Natural killer cell treated with Interleukin-12 subunit alpha and Interleukin-12 subunit beta and Interleukin-15 and Interleukin-18, amount 100 ng/mL, for 72 hours (primary cell): ENCODE results near the gene CDH12. TPM values are rescaled to one million over a fixed set of nuclear protein-coding genes. Genes with fewer than 3 reads are reported as not detected.
"Not testable (repeated sequence)": the region's sequence is repeated elsewhere in the genome, so short reads cannot be mapped to it uniquely, and the experiment has no call there.

ENCODE experiments used
- ATAC-seq, 2 donors: fragments of 150-1000 bp; cut with Tn5 transposase in 1 of 2; sonication (Bioruptor Pico), chemical (Tn5 transposase) in 1 of 2; 2 replicates each; pipeline ENCODE4 v1.10.0; 2021
- DNase-seq: peaks from one replicate; pipeline ENCODE4 v3.0.0; 2022; ENCODE audit warnings: low spot score
- H3K27ac Mint-ChIP-seq, 2 donors: 1 replicate in 1 of 2; 2 replicates in 1 of 2; pipeline ENCODE4 v1.8.0; 2022; ENCODE audit warnings: mixed read lengths in 2 of 2, mild to moderate bottlenecking in 1 of 2, moderate library complexity in 1 of 2
- H3K27me3 Mint-ChIP-seq, 2 donors: 1 replicate in 1 of 2; 2 replicates in 1 of 2; pipeline ENCODE4 v1.8.0; 2022; ENCODE audit warnings: mixed read lengths in 2 of 2
- H3K36me3 Mint-ChIP-seq: one replicate; pipeline ENCODE4 v1.8.0; 2022; ENCODE audit warnings: mixed read lengths
- H3K4me1 Mint-ChIP-seq, 2 donors: 1 replicate in 1 of 2; 2 replicates in 1 of 2; pipeline ENCODE4 v1.8.0; 2022; ENCODE audit warnings: low read depth in 2 of 2, mixed read lengths in 2 of 2, mild to moderate bottlenecking in 1 of 2
- H3K4me3 Mint-ChIP-seq: one replicate; pipeline ENCODE4 v1.8.0; 2022; ENCODE audit warnings: mixed read lengths
- H3K9me3 Mint-ChIP-seq: 2 replicates; pipeline ENCODE4 v1.8.0; 2022; ENCODE audit warnings: mixed read lengths
- total RNA-seq, 2 donors: library from RNA; stranded (reverse); gene quantifications; one replicate each; pipeline ENCODE4 v1.2.3, GENCODE V29; 2022

The CDH12 gene
- total RNA-seq, 2 donors from 2014 or later: not detected

GRCh38 chr5:22607498-22607897 lies 245.6 kb downstream of the CDH12 start:
- not testable (repeated sequence) for H3K4me1 Mint-ChIP-seq, H3K27ac Mint-ChIP-seq, ATAC-seq, H3K4me3 Mint-ChIP-seq, DNase-seq, H3K27me3 Mint-ChIP-seq, H3K36me3 Mint-ChIP-seq
- H3K9me3 Mint-ChIP-seq: peaks cover 20% of the 10 kb centered on the region

- Mint-ChIP-seq H3K36me3 (peaks cover 9% of the 10 kb centered on the region), H3K4me1 (no peaks in the 10 kb centered on the region), H3K27ac (no peak overlapping the region), H3K27me3 (no peaks in the 10 kb centered on the region), H3K9me3 (peaks cover 15% of the 10 kb centered on the region), H3K4me3 (no peak overlapping the region)
- no peak for ATAC-seq
- no peak for DNase-seq
Measured at GRCh38 chr5:22605473-22605872, 247.7 kb downstream of the CDH12 start.

- Mint-ChIP-seq H3K9me3 (peaks cover 15% of the 10 kb centered on the region), H3K27ac (no peak overlapping the region), H3K4me3 (no peak overlapping the region), H3K4me1 (no peaks in the 10 kb centered on the region), H3K27me3 (no peaks in the 10 kb centered on the region), H3K36me3 (peaks cover 9% of the 10 kb centered on the region)
- DNase-seq (no peak), ATAC-seq (no peak)
Measured at GRCh38 chr5:22604711-22605110, 248.4 kb downstream of the CDH12 start.

GRCh38 chr5:22598796-22599195 lies 254.3 kb downstream of the CDH12 start:
- DNase-seq (no peak), ATAC-seq (no peak)
- Mint-ChIP-seq H3K27ac (no peak overlapping the region), H3K27me3 (no peaks in the 10 kb centered on the region), H3K4me1 (no peaks in the 10 kb centered on the region), H3K36me3 (no peaks in the 10 kb centered on the region), H3K4me3 (no peak overlapping the region), H3K9me3 (peaks cover 16% of the 10 kb centered on the region)

DNA sequence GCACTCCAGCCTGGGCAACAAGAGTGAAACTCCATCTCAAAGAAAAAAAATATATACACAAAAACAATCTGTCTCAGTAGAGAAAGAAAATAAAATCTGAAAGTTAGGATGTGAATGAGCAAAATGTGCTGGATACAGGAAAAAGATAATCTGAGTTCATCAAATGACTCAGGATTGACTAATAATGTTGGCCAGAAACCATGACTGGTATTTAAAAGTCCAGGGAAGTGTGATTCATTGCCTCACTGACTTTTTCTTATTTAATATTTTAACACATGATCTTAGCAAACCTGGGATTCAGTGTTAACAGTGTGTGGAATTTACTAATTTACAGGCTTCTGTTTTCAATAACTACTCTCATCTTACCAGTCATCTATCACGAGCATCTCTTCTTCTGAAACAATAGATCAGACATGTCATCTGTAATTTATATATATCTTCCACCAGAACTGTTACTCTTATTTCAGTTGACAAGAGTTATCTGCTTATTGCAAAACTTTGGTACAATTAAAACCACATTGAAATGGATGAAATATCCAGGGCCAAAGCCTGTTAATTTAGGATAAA lies 256.7 kb downstream of the CDH12 start:
- H3K27me3 Mint-ChIP-seq: no peaks in the 10 kb centered on the region
- DNase-seq: no peak
- H3K9me3 Mint-ChIP-seq: peaks cover 13% of the 10 kb centered on the region
- H3K4me1 Mint-ChIP-seq: no peaks in the 10 kb centered on the region
- ATAC-seq: no peak
- H3K36me3 Mint-ChIP-seq: peaks cover 6% of the 10 kb centered on the region
- H3K27ac Mint-ChIP-seq: no peak overlapping the region
- no peak overlapping the region for H3K4me3 Mint-ChIP-seq

DNA sequence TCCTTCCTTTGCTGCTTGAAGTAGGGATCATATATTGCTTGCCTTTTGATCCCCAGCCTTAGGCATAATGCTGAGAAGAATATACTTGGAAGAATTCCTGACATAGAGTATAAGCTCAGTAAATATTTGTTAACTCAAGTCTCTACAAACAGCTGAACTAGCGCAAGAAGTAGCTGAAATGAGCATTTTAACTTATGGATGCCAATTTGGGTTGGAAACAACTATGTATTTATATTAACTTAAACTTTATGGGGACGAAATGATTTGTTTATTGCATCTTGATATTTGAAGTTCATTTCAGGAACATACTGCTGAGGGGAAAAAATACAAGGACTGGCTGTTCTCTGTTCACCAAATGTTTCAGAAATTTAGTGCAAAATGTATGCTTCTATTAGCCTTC lies 258.7 kb downstream of the CDH12 start:
- Mint-ChIP-seq H3K27ac (no peak overlapping the region), H3K36me3 (peaks cover 9% of the 10 kb centered on the region), H3K4me3 (no peak overlapping the region), H3K9me3 (peaks cover 20% of the 10 kb centered on the region), H3K27me3 (no peaks in the 10 kb centered on the region), H3K4me1 (no peaks in the 10 kb centered on the region)
- no peak for ATAC-seq
- no peak for DNase-seq

- DNase-seq (no peak), ATAC-seq (no peak)
- Mint-ChIP-seq H3K4me3 (no peak overlapping the region), H3K27me3 (no peaks in the 10 kb centered on the region), H3K27ac (no peak overlapping the region), H3K36me3 (peaks cover 12% of the 10 kb centered on the region), H3K9me3 (peaks cover 20% of the 10 kb centered on the region), H3K4me1 (no peaks in the 10 kb centered on the region)
Measured at GRCh38 chr5:22593592-22593991, 259.6 kb downstream of the CDH12 start.

GRCh38 chr5:22591461-22591860 lies 261.7 kb downstream of the CDH12 start:
- peaks cover 21% of the 10 kb centered on the region for H3K9me3 Mint-ChIP-seq
- peaks cover 12% of the 10 kb centered on the region for H3K36me3 Mint-ChIP-seq
- no peak overlapping the region for H3K4me3 Mint-ChIP-seq
- H3K27ac Mint-ChIP-seq: no peak overlapping the region
- DNase-seq (no peak), ATAC-seq (no peak)
- no peaks in the 10 kb centered on the region for H3K4me1 Mint-ChIP-seq
- no peaks in the 10 kb centered on the region for H3K27me3 Mint-ChIP-seq

- no peak for ATAC-seq
- H3K27ac Mint-ChIP-seq: no peak overlapping the region
- peaks cover 21% of the 10 kb centered on the region for H3K9me3 Mint-ChIP-seq
- H3K27me3 Mint-ChIP-seq: no peaks in the 10 kb centered on the region
- no peak overlapping the region for H3K4me3 Mint-ChIP-seq
- H3K36me3 Mint-ChIP-seq: peaks cover 12% of the 10 kb centered on the region
- H3K4me1 Mint-ChIP-seq: no peaks in the 10 kb centered on the region
- DNase-seq: no peak
Measured at GRCh38 chr5:22590677-22591268, 262.4 kb downstream of the CDH12 start.

DNA sequence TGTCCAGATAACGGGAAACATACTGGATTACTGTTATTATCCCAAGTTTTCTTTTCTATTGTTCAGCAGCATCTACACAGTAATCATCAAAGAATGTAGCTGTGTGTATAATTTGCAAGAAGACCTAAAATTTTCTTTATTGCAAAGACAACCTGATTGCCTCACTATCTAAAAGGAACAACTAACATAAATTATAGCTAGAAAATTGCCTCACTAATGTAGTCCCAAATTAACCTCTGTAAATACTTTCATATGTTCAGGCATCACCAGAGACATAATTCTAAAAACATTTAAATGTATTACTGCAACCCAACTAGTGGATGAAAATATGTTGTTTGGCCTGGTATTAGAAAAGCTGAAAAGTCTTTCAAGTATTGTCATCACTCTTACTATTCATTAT lies 275.4 kb downstream of the CDH12 start:
- Mint-ChIP-seq H3K9me3 (peaks cover 20% of the 10 kb centered on the region), H3K4me1 (no peaks in the 10 kb centered on the region), H3K36me3 (peaks cover 8% of the 10 kb centered on the region), H3K27me3 (no peaks in the 10 kb centered on the region), H3K27ac (no peak overlapping the region), H3K4me3 (no peak overlapping the region)
- DNase-seq (no peak), ATAC-seq (no peak)

DNA sequence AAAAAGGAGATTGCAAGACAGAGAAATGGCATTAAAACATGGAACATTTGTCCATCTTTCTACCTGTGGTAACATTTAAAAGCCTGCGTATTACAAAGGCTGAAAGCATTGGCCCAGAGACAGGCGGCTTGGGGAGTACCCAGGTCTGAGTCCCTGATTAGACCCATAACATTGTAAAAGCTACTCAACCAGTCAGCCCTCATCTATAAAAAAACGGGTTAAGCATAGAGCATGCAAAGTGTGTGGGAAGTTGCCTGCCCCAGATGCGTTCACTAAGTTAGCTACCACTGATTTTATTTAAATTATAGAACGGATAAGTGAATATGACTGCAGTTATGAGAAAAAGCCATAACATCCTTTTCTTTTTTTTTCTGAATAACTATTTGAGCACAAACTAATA lies 276.1 kb downstream of the CDH12 start:
- H3K4me1 Mint-ChIP-seq: no peaks in the 10 kb centered on the region
- ATAC-seq: no peak

DNA sequence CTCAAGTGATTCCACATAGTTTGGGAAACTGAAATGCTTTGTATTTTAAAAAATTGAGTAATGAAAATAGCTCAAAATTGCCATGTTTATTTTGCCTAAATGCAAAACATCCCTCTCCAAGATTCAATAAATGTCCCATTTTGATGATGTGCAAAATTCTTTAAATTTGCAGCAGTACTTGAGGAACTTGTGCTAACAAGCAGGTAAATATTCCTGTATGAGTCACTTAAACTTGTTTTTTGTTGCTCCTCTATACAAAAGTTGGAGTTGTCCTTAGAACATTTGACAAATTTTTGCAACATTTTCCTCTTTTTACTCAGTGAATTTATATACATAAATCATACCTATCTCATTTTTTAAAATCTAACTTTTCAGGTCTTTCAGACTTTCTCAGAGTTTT lies 280.2 kb downstream of the CDH12 start:
- Mint-ChIP-seq H3K36me3 (peaks cover 5% of the 10 kb centered on the region), H3K27me3 (no peaks in the 10 kb centered on the region), H3K9me3 (peaks cover 29% of the 10 kb centered on the region), H3K4me3 (no peak overlapping the region), H3K27ac (no peak overlapping the region), H3K4me1 (no peaks in the 10 kb centered on the region)
- ATAC-seq (no peak), DNase-seq (no peak)

More for the DNA sequence above, 276.1 kb downstream of the CDH12 start:
- no peak for DNase-seq
- H3K27me3 Mint-ChIP-seq: no peaks in the 10 kb centered on the region
- no peak overlapping the region for H3K4me3 Mint-ChIP-seq
- peaks cover 20% of the 10 kb centered on the region for H3K9me3 Mint-ChIP-seq
- peaks cover 8% of the 10 kb centered on the region for H3K36me3 Mint-ChIP-seq
- no peak overlapping the region for H3K27ac Mint-ChIP-seq

DNA sequence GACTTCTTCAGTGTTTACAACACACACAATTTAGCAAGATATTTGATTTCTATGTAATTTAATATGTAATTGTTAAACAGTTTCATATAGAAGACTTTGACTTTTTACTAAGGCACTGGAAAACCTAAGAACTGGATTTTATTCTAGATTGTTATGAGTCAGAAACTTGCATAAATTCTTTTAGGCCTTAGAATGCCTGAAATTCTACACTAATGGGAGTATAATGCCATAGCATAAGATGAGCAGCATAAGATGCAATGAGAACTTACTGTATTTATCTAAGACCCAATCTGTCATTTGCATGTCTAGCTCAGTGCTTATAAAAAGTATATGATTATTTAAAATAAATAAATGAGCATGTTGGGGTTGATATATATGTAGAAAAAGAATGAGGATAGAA lies 285.2 kb downstream of the CDH12 start:
- ATAC-seq: no peak
- H3K36me3 Mint-ChIP-seq: no peaks in the 10 kb centered on the region
- H3K27me3 Mint-ChIP-seq: no peaks in the 10 kb centered on the region
- H3K27ac Mint-ChIP-seq: no peak overlapping the region
- H3K4me3 Mint-ChIP-seq: no peak overlapping the region
- DNase-seq: no peak
- H3K4me1 Mint-ChIP-seq: no peaks in the 10 kb centered on the region
- H3K9me3 Mint-ChIP-seq: peaks cover 21% of the 10 kb centered on the region

DNA sequence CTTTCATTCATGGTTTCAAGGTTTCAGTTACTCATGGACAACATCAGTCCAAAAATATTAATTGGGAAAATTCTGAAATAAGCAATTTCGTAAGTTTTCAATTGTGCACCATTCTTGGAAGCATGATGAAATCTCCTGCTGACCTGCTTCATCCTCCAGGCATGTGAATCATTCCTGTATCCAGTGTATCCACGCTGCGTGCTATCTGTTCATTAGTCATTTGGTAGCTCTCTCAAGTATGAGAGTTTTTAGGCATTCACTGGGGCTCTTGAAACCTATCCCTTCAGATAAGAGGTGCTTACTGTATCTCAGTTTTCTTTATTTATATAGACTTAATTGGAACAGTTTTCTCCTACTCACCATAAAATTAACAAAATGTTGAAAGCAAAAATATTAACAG lies 293.0 kb downstream of the CDH12 start:
- no peaks in the 10 kb centered on the region for H3K4me1 Mint-ChIP-seq
- DNase-seq: no peak
- H3K9me3 Mint-ChIP-seq: peaks cover 11% of the 10 kb centered on the region
- no peak overlapping the region for H3K4me3 Mint-ChIP-seq
- peaks cover 5% of the 10 kb centered on the region for H3K36me3 Mint-ChIP-seq
- ATAC-seq: no peak
- no peak overlapping the region for H3K27ac Mint-ChIP-seq
- no peaks in the 10 kb centered on the region for H3K27me3 Mint-ChIP-seq

DNA sequence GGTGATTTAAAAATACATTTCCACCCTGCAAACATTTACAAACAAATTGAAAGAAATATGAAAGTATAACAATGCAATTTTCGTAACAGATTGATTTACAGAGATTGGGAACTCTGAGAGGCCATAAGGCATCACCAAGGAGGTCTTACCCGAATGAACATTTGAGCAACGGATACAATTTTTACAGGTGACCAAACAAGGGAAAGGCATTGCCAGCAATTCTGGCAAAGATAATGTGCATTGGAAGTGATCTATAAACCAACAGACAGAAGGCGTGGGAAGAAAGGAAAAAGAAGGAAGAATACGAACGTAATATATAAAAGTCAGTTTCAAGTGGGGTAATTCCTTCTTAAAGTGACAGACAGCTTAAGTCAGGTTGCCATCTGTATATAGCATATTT lies 295.9 kb downstream of the CDH12 start:
- H3K27me3 Mint-ChIP-seq: no peaks in the 10 kb centered on the region
- no peaks in the 10 kb centered on the region for H3K4me1 Mint-ChIP-seq
- peaks cover 7% of the 10 kb centered on the region for H3K9me3 Mint-ChIP-seq
- ATAC-seq: no peak
- no peak overlapping the region for H3K4me3 Mint-ChIP-seq
- no peak for DNase-seq
- H3K36me3 Mint-ChIP-seq: peaks cover 5% of the 10 kb centered on the region
- H3K27ac Mint-ChIP-seq: no peak overlapping the region
